Measurements from ENCODE around the gene ANKRD40.

GRCh38 chr17:50676065-50676975 lies 31.4 kb downstream of the ANKRD40 start:
- no peak for TF ChIP-seq CTCF (IDR thresholded peaks at IDR 0.05)
- no peak for TF ChIP-seq POLR2A (IDR thresholded peaks at IDR 0.05)
